Measurements from ENCODE around the gene SDHA.

- TF ChIP-seq KAT7 (CRISPR knock-in tag; IDR thresholded peaks at IDR 0.05; ENCODE audit: borderline replicate concordance) (no peak), EZH2 (conservative IDR thresholded peaks at IDR 0.05; ENCODE audit: low read depth, low read length) (no peak), PBX3 (CRISPR knock-in tag; IDR thresholded peaks at IDR 0.05; ENCODE audit: borderline replicate concordance) (no peak)
Measured at GRCh38 chr5:234450-234849, 16.3 kb downstream of the SDHA start.
